Colonic mucosa (tissue), 4 donors: ENCODE results near the gene CORO2B. TPM values are rescaled to one million over a fixed set of nuclear protein-coding genes. Genes with fewer than 3 reads are reported as not detected.

ENCODE experiments used
- DNase-seq: peaks from one replicate; pipeline ENCODE4 v3.0.0-alpha.2; 2020
- H3K27ac ChIP-seq: fragments of 200-600 bp; one replicate; pipeline ENCODE4 v1.8.0; 2021
- H3K27me3 ChIP-seq: fragments of 200-600 bp; one replicate; pipeline ENCODE4 v1.8.0; 2021
- H3K36me3 ChIP-seq: fragments of 200-600 bp; one replicate; pipeline ENCODE4 v1.8.0; 2021
- H3K4me1 ChIP-seq: fragments of 200-600 bp; one replicate; pipeline ENCODE4 v1.8.0; 2021; ENCODE audit warnings: mild to moderate bottlenecking
- H3K4me3 ChIP-seq: fragments of 200-600 bp; one replicate; pipeline ENCODE4 v1.8.0; 2021
- H3K9ac ChIP-seq, 2 donors: one replicate each; pipeline ENCODE4 v1.7.0; 2013; ENCODE audit warnings: control low read depth in 2 of 2, low read depth in 2 of 2, low read length in 2 of 2
- H3K9me3 ChIP-seq: fragments of 200-600 bp; one replicate; pipeline ENCODE4 v1.8.0; 2021
- intact Hi-C: fragments of 100-400 bp; cut with DNase I; formaldehyde crosslinking; loops from one replicate; pipeline ENCODE4 v1.14.1; 2022
- total RNA-seq, 2 donors: library from RNA; stranded (reverse); fragmentation: NEBNext Ultra II Directional in 1 of 2; extraction: Animal tissue kit (Norgen Biotek cat#: 25700) in 1 of 2; gene quantifications; one replicate each; pipeline ENCODE4 v1.2.1, GENCODE V29; 2021
- TF ChIP-seq, protein P1 (sequence below): fragments of 200-600 bp; IDR thresholded peaks from one replicate; pipeline ENCODE4 v1.8.0; 2022; ENCODE audit warnings: antibody characterized with exemption, mild to moderate bottlenecking
- donor health status: healthy.
- donor health status: DM: no; HTN: no; CAD: no.
- donor health status: DM: no; HTN: no; CAD: no.

Gene CORO2B
- total RNA-seq, 2 donors from 2014 or later = 0.77 to 1.2 TPM

GRCh38 chr15:68538311-68538710 lies 40.5 kb upstream of the CORO2B start:
- intact Hi-C loops = no loop called here
- Histone ChIP-seq H3K4me3 (no peak overlapping the region), H3K27ac (no peak overlapping the region), H3K9ac (no peak overlapping the region), H3K36me3 (no peaks in the 10 kb centered on the region), H3K4me1 (no peaks in the 10 kb centered on the region), H3K27me3 (no peaks in the 10 kb centered on the region), H3K9me3 (no peaks in the 10 kb centered on the region)
- no peak for DNase-seq
- TF ChIP-seq, protein P1, sequence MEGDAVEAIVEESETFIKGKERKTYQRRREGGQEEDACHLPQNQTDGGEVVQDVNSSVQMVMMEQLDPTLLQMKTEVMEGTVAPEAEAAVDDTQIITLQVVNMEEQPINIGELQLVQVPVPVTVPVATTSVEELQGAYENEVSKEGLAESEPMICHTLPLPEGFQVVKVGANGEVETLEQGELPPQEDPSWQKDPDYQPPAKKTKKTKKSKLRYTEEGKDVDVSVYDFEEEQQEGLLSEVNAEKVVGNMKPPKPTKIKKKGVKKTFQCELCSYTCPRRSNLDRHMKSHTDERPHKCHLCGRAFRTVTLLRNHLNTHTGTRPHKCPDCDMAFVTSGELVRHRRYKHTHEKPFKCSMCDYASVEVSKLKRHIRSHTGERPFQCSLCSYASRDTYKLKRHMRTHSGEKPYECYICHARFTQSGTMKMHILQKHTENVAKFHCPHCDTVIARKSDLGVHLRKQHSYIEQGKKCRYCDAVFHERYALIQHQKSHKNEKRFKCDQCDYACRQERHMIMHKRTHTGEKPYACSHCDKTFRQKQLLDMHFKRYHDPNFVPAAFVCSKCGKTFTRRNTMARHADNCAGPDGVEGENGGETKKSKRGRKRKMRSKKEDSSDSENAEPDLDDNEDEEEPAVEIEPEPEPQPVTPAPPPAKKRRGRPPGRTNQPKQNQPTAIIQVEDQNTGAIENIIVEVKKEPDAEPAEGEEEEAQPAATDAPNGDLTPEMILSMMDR = no peak

GRCh38 chr15:68541743-68542142 lies 37.0 kb upstream of the CORO2B start:
- H3K4me1 ChIP-seq = no peaks in the 10 kb centered on the region
- intact Hi-C loops = no loop called here
- peaks cover 1% of the 10 kb centered on the region for H3K36me3 ChIP-seq
- no peak overlapping the region for H3K27ac ChIP-seq
- DNase-seq = no peak
- TF ChIP-seq, protein P1 = no peak
- no peaks in the 10 kb centered on the region for H3K27me3 ChIP-seq
- no peaks in the 10 kb centered on the region for H3K9me3 ChIP-seq
- H3K4me3 ChIP-seq = no peak overlapping the region
- H3K9ac ChIP-seq = no peak overlapping the region

GRCh38 chr15:68542348-68542747 lies 36.4 kb upstream of the CORO2B start:
- intact Hi-C loops = no loop called here
- no peak overlapping the region for H3K27ac ChIP-seq

GRCh38 chr15:68542771-68543164 lies 36.0 kb upstream of the CORO2B start:
- Histone ChIP-seq H3K9ac (no peak overlapping the region), H3K9me3 (no peaks in the 10 kb centered on the region), H3K27ac (no peak overlapping the region), H3K27me3 (no peaks in the 10 kb centered on the region), H3K36me3 (peaks cover 3% of the 10 kb centered on the region), H3K4me1 (no peaks in the 10 kb centered on the region), H3K4me3 (no peak overlapping the region)
- TF ChIP-seq, protein P1 = no peak
- DNase-seq = no peak
- intact Hi-C loops = no loop called here

More at GRCh38 chr15:68542348-68542747, 36.4 kb upstream of the CORO2B start:
- no peak overlapping the region for H3K4me3 ChIP-seq
- no peaks in the 10 kb centered on the region for H3K27me3 ChIP-seq
- peaks cover 3% of the 10 kb centered on the region for H3K36me3 ChIP-seq
- H3K9me3 ChIP-seq = no peaks in the 10 kb centered on the region
- DNase-seq = no peak
- no peaks in the 10 kb centered on the region for H3K4me1 ChIP-seq
- TF ChIP-seq, protein P1 = no peak
- H3K9ac ChIP-seq = no peak overlapping the region

GRCh38 chr15:68543165-68544008 lies 35.4 kb upstream of the CORO2B start:
- peak overlapping the region in 1 of 2 donors; percentile 12 for H3K9ac ChIP-seq
- H3K9me3 ChIP-seq = no peaks in the 10 kb centered on the region
- no peak overlapping the region for H3K4me3 ChIP-seq
- no peaks in the 10 kb centered on the region for H3K27me3 ChIP-seq
- peaks cover 3% of the 10 kb centered on the region for H3K36me3 ChIP-seq
- no peak overlapping the region for H3K27ac ChIP-seq
- no peaks in the 10 kb centered on the region for H3K4me1 ChIP-seq
- intact Hi-C loops = no loop called here
- TF ChIP-seq, protein P1 = no peak
- DNase-seq = peak; percentile 42
